ENCODE data around the gene GLMN. TPM values are rescaled to one million over a fixed set of nuclear protein-coding genes. Genes with fewer than 3 reads are reported as not detected.
"Not testable (repeated sequence)": the region's sequence is repeated elsewhere in the genome, so short reads cannot be mapped to it uniquely, and the experiment has no call there.

GLMN gene
- total RNA-seq, 1 donor from 2014 or later = 4.8 TPM

DNA sequence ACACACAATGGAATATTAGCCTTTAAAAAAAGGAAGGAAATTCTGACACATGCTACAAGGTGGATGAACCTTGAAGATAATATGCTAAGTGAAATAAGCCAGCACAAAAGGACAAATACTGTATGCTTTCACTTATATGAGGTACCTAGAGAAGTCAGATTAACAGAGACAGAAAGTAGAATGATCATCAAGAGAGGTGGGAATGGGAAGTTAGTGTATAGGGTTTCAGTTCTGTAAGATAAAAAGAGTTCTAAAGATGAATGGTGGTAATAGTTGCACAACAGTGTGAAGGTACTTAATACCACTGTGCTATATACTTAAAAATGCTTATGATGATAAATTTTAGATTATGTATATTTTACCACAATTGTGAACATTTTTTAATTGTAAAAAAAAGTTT, 7.2 kb upstream of the GLMN start:
- no peak for ATAC-seq (ENCODE audit: poor library complexity)
- no peak for DNase-seq
- intact Hi-C loops (cut with DNase I) = no loop called here

DNA sequence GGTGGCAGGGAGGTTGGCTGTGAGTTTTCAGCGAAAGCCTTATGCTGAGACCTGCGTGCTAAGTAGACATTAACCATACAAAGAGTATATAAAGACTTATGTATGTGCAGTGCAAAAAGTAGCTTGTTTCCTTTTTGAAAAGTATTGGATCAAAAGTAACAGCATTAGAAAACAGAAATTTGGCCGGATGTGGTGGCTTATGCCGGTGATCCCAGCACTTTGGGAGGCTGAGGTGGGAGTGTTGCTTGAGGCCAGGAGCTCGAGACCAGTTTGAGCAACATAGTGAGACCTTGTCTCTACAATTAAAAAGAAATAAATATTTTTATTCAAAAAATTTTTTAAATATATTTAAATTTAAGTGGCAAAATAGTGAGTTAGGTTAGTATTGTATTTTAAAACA, 2.2 kb upstream of the GLMN start:
- intact Hi-C loops (cut with DNase I) = no loop called here
- DNase-seq (no peak), ATAC-seq (ENCODE audit: poor library complexity) (no peak)

DNA sequence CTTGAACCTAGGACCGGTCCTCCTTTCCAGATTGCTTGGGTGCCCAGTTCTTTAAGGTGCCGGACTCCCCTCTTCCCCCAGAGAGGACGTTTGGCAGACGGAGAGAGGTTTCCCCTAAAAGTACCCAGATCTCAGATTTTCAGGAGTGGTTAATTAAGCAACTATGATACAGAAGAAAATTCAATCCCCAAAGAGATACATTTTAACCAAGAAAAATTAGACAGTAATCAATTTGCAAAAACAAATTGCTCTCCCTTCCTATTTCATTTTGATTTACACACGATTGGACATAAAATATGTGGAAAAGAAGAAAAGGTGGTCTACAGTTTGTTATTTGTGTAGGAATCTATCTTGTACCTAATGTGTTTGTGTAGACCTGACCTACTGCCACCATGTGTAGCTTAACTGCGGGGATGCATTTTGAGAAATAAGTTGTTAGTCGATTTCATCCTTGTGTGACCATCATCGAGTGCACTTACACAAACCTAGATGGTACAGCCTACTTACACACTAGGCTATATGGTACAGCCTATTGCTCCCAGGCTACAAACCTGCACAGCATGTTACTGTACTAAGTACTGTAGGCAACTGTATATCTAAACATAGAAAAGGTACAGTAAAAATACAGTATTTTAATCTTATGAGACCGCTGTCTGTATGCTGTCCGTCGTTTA, 827 bp upstream of the GLMN start:
- DNase-seq (no peak), ATAC-seq (ENCODE audit: poor library complexity) (no peak)
- intact Hi-C loops (cut with DNase I) = loop anchor here (10.0 kb wide), 1 partner anchor 375 kb away; no protein-coding TSS in a partner anchor

DNA sequence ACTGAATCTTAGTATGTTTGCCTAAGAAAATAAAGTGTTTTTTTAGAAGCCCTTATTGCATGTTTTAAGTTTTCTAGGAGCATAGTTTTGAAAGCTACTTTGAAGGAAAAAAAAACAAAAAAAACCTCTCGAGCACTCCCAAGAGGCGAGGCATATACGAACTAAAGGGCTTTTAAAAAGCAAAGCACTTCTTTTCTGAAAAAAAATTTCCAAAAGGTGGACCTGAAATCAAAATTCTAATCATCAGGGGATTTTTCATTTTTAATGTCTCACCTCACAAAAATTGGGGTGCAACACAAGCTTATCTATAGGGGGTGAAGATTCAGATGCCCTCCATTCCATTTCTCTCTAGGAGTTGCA, 594 bp downstream of the GLMN start:
- intact Hi-C loops (cut with DNase I) = loop anchor here (10.0 kb wide), 1 partner anchor 373 kb away; no protein-coding TSS in a partner anchor
- DNase-seq (no peak), ATAC-seq (ENCODE audit: poor library complexity) (peak; percentile 4)

DNA sequence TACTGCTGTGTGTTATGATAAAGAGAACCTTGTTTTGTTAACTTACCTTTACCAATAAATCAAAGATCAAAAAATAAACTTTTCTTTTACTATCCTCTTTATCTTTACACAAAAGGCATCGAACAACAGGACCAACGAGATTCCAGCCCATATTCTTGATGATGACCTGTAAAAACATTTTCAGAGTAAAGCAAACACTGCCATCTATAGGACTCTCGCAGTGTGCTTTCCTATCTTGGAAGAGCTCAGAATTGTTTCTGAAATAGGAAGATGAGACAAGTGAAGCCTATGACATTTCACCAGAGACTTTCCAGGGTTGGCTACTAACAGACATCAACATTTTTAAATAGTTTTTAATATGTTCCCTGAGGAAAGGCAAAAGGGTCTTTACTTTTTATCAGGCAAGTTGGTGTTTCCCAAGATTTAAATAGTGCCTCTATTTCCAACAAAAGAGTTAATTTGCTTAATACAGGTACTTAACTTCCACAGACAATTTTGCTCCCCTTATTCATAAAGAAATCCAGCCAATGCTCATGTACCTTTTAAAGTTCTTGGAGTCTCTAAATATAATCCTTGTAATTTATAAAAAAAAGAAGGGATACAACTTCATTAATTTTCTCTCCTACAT, 7.3 kb downstream of the GLMN start:
- no peak for DNase-seq
- intact Hi-C loops (cut with DNase I) = loop anchor here (10.0 kb wide), 1 partner anchor 367 kb away; no protein-coding TSS in a partner anchor
- peak; percentile 64 for ATAC-seq (ENCODE audit: poor library complexity)

DNA sequence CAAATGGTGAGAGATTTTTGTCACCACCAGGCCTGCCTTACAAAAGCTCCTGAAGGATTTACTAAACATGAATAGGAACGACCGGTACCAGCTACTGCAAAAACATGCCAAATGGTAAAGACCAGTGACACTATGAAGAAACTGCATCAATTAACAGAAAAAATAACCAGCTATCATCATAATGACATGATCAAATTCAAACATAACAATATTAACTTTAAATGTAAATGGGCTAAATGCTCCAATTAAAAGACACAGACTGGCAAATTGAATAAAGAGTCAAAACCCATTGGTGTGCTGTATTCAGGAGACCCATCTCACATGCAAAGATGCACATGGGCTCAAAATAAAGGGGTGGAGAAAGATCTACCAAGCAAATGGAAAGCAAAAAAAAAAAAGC, 17.4 kb downstream of the GLMN start:
- DNase-seq; ATAC-seq (ENCODE audit: poor library complexity); intact Hi-C loops (cut with DNase I): not testable (repeated sequence)

GRCh38 chr1:92279781-92280180, 19.0 kb downstream of the GLMN start:
- not testable (repeated sequence) for ATAC-seq (ENCODE audit: poor library complexity); DNase-seq
- intact Hi-C loops (cut with DNase I) = loop anchor here (10.0 kb wide), 1 partner anchor 275 kb away; no protein-coding TSS in a partner anchor

DNA sequence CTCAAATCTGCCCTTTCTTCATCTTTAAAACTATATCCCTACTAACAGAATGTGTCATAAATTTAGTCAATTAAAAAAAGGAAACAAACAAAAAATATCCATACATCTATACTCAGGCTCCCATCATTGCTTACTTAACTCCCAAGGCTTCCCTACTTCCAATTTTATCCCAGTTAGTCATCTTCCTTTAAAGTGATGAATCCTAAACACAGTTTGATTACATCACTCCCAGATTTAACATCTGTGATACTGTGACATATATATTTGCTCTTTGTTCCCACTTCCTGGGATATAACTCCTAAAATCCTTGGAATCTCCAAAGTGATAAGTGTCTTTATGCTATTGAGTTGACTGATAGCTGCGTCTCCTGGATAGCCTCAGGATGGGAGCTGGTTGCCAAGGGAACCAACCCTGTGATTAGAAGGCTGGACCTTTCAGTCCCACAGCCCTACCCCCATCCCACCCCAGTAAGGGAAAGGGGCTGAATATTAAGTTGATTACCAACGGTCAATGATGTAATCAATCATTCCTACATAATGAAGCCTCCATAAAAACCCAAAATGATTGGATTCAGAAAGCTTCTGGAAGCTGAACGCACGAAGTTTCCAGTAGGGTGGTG, 21.6 kb downstream of the GLMN start:
- ATAC-seq (ENCODE audit: poor library complexity) (no peak), DNase-seq (no peak)
- intact Hi-C loops (cut with DNase I) = loop anchor here (10.0 kb wide), 1 partner anchor 272 kb away; no protein-coding TSS in a partner anchor

DNA sequence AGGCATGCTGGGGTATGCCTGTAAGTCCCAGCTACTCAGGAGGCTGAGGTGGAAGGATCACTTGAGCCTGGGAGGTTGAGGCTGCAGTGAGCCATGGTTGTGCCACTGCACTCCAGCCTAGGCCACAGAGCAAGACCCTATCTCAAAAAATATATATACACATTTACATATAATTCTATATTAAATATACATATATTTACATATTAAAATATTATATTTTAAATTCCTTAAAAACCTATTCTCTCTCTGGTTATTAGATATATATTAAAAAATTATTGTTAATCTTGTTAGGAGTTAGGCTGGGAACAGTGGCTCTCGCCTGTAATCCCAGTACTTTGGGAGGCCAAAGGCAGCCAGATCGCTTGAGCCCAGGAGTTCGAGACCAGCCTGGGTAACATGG, 22.7 kb downstream of the GLMN start:
- intact Hi-C loops (cut with DNase I) = loop anchor here (10.0 kb wide), 1 partner anchor 271 kb away; no protein-coding TSS in a partner anchor

DNA sequence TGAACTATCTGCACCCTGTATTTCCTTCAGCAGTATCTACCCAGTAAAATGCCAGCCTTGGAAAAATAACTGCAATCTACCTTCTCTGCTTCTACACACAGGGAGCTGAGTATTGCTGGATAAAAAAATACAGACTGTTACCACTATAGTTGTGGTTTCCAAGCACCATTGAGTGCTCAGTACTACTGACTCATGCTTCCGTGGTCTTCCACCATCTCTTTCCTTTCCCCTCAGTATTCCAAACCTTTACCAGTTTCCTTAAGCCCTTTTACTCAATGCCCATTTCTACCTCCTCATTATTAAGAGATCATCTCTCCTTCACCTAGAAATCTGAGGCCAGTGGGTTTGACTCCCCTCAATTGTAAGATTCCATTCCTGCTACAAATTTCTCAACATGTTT, 23.8 kb downstream of the GLMN start:
- DNase-seq (no peak), ATAC-seq (ENCODE audit: poor library complexity) (no peak)
- intact Hi-C loops (cut with DNase I) = loop anchor here (10.0 kb wide), 1 partner anchor 270 kb away; no protein-coding TSS in a partner anchor

More for the DNA sequence above, 22.7 kb downstream of the GLMN start:
- no peak for DNase-seq
- no peak for ATAC-seq (ENCODE audit: poor library complexity)

GRCh38 chr1:92273039-92273438, 25.7 kb downstream of the GLMN start:
- ATAC-seq (ENCODE audit: poor library complexity) (no peak), DNase-seq (no peak)
- intact Hi-C loops (cut with DNase I) = loop anchor here (10.0 kb wide), 1 partner anchor 268 kb away; no protein-coding TSS in a partner anchor

GRCh38 chr1:92262516-92262915, 36.3 kb downstream of the GLMN start:
- ATAC-seq (ENCODE audit: poor library complexity) (no peak), DNase-seq (no peak)
- intact Hi-C loops (cut with DNase I) = no loop called here

- DNase-seq = no peak
- no peak for ATAC-seq (ENCODE audit: poor library complexity)
- intact Hi-C loops (cut with DNase I) = no loop called here
These were observed 39.4 kb downstream of the GLMN start for GRCh38 chr1:92259350-92259749.

DNA sequence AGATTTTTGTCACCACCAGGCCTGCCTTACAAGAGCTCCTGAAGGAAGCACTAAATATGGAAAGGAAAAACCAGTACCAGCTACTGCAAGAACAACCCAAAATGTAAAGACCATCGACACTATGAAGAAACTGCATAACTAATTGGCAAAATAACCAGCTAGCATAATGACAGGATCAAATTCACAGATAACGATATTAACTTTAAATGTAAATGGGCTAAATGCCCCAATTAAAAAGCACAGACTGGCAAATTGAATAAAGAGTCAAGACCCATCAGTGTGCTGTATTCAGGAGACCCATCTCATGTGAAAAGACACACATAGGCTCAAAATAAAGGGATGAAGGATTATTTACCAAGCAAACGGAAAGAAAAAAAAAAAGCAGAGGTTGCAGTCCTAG, 44.1 kb downstream of the GLMN start:
- ATAC-seq (ENCODE audit: poor library complexity); intact Hi-C loops (cut with DNase I); DNase-seq: not testable (repeated sequence)

GRCh38 chr1:92244376-92244775, 54.4 kb downstream of the GLMN start:
- intact Hi-C loops (cut with DNase I) = no loop called here
- DNase-seq (no peak), ATAC-seq (ENCODE audit: poor library complexity) (no peak)

DNA sequence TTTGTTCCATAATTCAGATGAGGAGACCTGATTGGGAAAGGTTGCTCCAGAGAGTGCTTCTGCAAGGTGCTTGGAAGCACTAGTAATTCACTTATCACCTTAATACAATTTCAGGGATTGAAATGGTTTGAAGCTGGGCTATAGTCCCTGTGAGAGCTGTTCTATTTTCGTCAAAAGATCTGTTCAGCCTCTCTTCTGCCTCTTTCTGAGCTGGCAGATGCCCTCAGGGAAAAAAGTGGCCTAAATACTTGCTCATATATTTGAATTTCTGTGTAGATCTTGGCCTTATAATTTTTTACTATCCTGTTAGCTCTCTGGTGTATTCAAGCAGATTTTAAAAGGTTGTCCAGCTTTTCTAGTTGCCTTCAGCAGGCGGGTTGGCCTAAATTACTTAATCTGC, 58.8 kb downstream of the GLMN start:
- intact Hi-C loops (cut with DNase I) = no loop called here
- no peak for DNase-seq
- ATAC-seq (ENCODE audit: poor library complexity) = no peak

DNA sequence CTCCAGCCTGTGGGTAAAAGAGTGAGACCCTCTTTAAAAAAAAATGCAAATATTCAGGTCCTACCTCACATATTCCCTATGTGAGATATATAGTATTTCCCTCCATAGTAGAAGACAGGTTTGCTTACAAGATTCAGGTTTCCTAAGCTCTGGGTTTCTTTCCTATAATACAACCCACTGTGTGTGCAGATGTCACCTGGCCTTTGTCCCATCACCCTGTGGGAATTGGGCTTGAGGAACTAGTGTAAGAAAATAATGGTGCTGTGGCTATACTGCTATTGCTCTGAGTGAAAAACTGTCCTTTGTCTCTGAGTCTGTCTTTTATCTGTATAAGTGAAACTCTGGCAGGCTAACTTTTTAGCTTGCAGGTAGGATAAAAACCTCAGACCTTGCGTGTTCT, 68.1 kb downstream of the GLMN start:
- ATAC-seq (ENCODE audit: poor library complexity) = no peak
- no peak for DNase-seq
- intact Hi-C loops (cut with DNase I) = no loop called here

DNA sequence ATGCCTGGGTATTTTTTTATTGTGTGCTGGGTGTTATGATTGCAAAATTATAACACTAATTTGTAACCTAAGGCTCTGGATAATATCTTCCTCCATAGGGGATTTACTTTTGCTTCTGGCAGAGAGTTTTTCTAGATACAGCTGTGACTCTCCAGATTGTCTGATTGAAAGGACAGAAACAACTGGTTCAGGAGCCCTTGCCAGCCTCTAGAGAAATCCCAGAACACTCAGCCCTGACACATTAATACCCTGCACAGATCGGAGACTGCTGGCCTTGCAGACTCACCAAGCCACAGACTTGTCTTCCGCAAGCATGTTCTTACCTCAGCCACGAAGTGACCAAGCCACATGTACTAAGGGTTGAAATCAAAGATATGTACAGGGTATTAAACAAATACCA, 70.4 kb downstream of the GLMN start:
- intact Hi-C loops (cut with DNase I) = no loop called here
- DNase-seq = no peak
- ATAC-seq (ENCODE audit: poor library complexity) = no peak

DNA sequence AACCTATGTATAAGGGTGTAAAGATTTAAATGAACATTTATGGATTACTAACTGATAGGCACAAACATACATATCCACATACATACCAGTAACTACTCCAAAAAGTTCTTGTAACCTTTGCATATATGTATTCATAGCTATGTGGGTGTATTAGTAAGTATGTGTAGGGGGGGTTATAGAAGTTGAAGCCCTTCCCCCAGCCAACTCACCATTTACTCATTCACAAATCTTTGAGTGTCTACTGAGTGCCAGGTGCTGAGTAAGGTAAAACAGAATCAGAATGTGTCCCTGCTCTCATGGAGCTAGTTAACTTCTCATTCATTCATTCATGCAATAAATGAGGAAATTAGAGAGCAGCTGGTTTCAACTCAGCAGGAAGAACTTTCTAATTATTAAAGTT, 79.8 kb downstream of the GLMN start:
- intact Hi-C loops (cut with DNase I) = no loop called here
- ATAC-seq (ENCODE audit: poor library complexity) = no peak
- no peak for DNase-seq

DNA sequence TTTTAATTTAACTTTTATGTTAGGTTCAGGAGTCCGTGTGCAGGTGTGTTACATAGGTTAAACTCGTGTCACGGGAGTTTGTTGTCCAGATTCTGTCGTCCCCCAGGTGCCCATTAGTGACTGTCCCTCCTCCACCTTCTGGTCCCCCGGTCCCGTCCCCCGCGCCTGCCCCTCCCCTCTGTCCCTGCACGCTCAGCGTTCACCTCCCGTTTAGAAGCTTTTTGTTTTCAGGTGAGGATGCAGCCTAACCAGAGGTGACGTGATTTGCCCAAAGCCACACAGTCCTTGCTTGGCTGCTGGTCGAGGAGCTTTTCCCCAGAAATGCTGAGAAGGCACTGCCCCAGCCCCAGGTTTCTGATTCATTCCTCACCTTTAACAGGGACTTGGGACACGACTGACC, 80.2 kb downstream of the GLMN start:
- ATAC-seq (ENCODE audit: poor library complexity) (no peak), DNase-seq (no peak)
- intact Hi-C loops (cut with DNase I) = no loop called here
